Ovary (tissue), 3 donors: ENCODE data around the gene PAM.

ENCODE experiments used
- CTCF ChIP-seq, 3 donors: fragments of 450-650 bp in 2 of 3; fragments of 200-600 bp in 1 of 3; IDR thresholded peaks; one replicate each; pipeline versions ENCODE4 v1.5.1 to v1.8.0; 2016 to 2022; ENCODE audit warnings: antibody characterized with exemption in 3 of 3, mild to moderate bottlenecking in 1 of 3
- POLR2A ChIP-seq: fragments of 450-650 bp; IDR thresholded peaks from one replicate; pipeline ENCODE4 v1.6.1; 2017; ENCODE audit warnings: antibody characterized with exemption, mild to moderate bottlenecking, moderate library complexity
- donor health status: DM: no; HTN: no; CAD: no.

- no peak for TF ChIP-seq POLR2A
- no peak for TF ChIP-seq CTCF (IDR thresholded peaks at IDR 0.05)
Measured at GRCh38 chr5:102867992-102868662, 113.0 kb downstream of the PAM start.
